Muscle of back (tissue), 11 donors: ENCODE results near the gene PITPNB. TPM values are rescaled to one million over a fixed set of nuclear protein-coding genes. Genes with fewer than 3 reads are reported as not detected.

Experiments
- DNase-seq, 3 donors: peaks; one replicate each; pipeline versions ENCODE4 v3.0.0 to v3.0.0-alpha.2; 2013
- polyA plus RNA-seq, 10 donors: library from polyadenylated mRNA; unstranded; fragments of 120-200 nt; gene quantifications; one replicate each; pipeline ENCODE4 v1.2.1, GENCODE V29; 2013; ENCODE audit not compliant: insufficient read length in 10 of 10

Gene PITPNB
- polyA plus RNA-seq, 10 donors: 36.6 to 53.6 (median 44.7) TPM

DNA sequence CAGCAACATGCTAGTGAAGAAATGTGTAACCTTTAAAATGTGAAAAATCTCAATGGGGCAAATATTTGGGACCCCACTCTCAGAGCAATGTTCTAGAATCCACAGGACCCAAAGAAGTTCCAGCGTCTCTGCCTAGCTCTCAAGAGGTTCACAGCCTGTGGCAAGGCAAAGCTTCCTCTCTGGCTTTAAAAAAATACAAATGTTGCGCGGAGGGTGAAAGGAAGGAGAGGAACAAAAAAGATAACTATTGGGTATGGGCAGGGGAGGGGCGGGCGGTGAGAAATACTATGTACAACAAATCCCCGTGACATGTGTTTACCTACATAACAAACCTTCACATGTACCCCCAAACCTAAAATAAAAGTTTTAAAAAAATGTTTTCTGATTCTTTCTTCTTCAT lies 53.6 kb downstream of the PITPNB start:
- DNase-seq: no peak

DNA sequence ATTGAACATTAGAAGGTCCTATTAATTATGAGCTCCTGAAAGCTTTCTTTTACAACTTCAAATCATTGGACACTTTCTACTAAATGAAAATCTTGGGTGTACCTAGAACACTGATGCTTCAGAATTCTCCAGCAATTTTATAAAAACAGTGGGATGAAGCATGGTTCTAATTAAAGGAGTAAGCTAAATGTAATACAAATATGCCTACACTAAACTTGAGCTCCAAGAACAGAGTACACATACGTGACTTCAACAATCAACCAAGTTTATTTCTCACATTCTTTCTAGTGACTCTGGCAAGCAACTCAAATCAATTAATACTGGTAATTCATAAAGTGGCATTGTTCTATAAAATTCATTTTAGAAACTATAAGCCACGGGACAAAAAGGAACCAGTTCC lies 55.5 kb downstream of the PITPNB start:
- DNase-seq: no peak

DNA sequence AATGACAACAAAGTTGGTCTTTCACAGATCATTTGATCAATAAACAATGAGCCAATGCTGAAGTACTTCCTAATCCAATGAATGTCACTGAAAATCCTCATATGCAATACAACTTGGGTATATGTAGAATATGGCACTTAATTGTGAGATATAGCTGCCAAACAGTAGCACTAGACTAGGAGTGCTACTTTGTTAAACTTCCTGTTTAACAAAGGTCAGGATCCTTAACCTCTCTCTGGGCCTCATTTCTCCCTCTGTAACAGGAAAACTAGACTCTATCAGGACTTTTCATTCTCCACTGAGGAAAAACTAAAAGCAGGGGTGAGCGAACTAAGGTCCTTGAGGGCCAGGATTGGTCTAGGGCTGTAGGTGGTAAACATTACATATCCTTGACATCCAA lies 56.1 kb downstream of the PITPNB start:
- no peak for DNase-seq

DNA sequence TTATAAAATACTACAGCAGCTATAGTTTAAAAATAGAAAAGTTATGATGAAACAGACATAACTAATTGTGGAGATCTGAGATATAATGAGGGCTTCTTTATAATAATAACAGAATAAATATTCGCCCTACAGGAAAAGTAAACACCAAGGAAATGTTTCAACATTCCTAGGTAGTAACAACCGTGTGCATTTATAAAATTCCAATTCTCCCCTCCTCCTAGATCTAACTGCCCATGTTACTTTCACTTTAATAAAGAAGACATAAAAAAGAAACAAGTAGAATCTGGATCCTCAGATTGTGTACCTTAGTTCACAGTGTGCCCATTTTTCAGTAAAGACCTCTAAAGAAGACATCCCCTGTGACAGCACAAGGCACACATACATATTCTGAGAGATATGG lies 59.7 kb downstream of the PITPNB start:
- DNase-seq: no peak

DNA sequence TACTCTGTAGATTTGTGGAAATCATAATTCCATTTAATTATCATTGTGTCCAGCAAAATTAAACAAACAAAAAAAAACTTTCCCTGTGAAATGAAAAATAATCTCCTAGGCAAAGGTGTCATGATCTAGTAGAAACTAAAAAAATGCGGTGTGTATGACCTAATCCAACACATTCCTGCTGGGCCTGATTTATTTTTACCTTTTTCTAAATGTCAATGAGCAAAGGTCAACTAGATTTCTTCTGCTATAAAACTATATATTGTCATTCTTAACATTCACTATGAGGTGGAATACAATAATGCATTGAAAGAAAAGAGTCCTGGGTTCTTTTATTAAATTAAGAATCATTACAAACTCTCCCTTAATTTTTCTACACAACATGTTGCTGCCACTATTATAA lies 60.4 kb downstream of the PITPNB start:
- no peak for DNase-seq

DNA sequence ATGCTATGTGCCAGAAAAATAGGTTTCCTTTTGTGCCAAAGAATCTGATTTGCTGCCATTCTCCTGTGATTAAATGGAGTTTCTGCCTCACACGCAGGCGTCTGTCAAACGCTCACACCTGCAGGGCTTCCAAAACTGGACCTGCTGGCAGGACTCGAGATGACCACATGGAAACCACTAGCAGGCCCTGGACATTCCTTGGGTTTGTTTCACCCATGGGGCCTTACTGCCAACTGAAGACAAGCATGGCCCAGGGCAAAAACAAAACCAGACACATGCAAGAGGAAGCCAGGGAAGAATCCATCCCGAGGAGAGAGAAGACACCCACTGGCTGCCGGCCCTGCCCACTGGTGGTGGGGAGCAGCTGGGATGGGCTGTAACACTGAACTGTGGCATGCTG lies 61.6 kb downstream of the PITPNB start:
- no peak for DNase-seq

DNA sequence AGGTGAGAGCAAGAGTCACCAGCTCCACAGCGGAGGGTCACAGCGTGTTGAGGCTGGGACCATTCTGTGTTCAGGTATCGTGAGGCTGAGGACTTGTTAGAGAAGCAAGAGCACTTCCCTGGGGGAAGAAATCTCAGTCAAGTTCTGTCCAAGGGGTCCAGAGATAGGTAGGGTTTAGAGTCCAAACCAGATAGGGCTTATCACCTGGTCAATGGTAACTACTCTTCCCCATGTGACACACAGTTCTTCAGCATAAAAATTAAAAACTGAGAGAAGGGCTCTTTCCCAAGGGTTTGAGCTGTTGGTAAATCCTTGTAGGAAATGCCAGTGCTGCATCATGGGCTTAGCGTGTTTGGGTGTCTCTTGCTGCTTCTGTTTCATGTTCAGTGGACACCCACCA lies 62.7 kb downstream of the PITPNB start:
- no peak for DNase-seq

DNA sequence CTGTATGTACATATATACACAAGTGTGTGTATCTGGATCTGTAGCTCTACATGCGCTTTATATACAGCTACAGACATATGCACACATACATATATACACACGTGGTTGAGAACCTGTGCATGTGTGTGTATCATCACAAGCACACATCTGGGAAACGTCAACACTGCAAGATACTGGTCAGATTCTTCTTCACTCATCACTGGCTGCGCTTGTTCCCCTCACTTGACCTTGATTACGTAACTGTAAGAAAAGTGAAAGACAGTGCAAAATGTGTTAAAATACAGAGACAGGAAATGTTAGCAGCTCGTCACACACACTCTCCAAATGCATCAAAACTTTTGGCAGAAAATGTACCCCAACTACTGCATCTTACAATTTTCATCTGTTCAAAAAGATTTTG lies 65.6 kb downstream of the PITPNB start:
- no peak for DNase-seq

DNA sequence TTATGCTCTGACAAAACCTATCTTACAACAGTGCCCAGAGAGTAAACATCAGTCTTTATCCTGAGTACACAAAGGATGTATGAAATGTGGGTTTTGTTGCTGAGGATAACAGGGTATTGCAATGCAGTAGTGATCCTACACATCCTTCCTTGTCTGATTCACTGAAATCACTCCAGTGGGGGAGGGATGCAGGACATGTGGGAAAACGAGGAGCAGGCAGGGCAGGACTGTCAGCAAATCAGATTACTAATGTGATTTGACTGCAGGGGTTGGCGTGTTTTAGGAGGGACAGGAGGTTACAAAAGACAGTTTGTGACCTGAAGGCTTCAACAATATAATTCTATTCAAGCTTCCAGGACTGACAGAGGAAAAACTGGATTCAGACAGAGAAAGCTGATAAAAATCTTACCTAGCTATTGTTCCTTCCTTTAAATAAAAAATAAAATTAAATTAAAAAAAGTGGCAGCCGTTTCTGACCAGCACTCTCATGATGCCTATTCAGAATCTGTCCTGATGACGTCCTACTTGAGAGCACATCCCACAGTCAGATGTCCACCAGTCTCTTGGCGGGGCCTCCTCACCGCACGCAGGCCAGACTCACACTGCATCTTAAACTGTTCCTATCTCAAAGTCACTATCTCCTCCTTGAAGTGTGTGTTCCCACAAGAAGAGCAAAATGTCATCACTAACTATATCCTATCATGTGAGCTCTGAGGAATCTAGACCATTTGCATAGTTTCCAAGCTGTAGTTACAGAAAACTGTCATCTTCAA lies 66.9 kb downstream of the PITPNB start:
- DNase-seq: no peak

DNA sequence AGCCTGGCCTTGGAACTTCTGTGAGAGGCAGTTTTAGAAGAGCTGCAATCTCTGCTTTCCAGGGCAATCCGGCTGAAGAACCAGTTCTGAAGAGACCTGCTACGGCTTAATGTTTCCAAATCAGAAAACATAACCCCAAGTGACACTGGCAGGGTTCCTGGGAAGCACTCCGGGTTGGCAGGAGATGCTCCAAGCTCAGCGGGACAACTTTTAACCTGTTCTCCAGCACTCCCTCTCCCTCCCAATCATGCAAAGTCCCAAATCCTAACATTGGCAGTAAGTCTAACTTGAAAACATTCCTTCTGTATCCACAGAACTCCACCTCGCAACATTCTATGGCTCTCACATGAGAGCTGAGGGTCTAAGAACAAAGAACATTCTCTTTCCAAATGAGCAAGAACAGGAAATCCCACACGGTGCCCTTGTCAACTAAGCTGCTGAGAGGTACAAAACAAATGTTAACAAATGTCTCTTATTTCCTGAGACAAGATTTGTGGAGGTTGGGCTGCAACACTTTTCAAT lies 69.0 kb downstream of the PITPNB start:
- peak in 2 of 3 donors; percentile 58 to 76 for DNase-seq

DNA sequence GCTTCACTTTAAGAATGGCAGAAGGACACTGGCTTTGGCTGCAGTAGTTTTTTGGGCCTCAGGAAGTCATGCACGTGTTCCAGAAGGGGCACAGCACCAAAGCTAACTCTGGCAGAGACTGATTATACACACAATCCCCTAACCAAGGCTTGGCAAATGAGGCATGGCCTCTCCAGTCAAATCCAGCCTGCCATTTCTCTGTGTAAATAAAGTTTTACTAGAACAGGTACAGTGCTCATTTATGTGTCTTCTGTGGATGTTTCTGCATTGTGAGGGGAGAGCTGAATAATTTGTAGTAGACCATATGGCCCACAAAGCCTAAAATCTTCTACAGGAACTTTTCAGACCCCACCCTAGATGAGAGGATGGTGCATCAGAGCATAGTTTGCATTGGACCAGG lies 71.1 kb downstream of the PITPNB start:
- no peak for DNase-seq

DNA sequence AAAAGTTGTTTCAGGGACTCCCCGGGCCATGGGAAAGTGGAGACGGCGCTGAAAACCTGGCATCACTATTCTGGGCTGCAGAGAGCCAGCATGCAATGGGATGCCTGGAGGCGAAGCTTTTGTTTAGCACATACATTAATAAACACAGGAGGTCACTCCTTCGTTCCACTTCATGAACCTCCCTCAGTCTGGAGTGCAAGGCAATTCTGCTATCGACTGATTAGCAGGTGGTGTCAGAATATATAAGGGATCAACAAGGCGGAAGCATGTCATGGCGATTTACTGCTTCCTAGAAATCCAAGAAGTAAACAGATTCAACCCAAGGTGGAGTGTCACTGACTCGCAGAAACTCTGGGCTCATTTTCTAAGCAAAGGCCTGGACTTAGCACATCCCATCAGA lies 72.1 kb downstream of the PITPNB start:
- DNase-seq: no peak

DNA sequence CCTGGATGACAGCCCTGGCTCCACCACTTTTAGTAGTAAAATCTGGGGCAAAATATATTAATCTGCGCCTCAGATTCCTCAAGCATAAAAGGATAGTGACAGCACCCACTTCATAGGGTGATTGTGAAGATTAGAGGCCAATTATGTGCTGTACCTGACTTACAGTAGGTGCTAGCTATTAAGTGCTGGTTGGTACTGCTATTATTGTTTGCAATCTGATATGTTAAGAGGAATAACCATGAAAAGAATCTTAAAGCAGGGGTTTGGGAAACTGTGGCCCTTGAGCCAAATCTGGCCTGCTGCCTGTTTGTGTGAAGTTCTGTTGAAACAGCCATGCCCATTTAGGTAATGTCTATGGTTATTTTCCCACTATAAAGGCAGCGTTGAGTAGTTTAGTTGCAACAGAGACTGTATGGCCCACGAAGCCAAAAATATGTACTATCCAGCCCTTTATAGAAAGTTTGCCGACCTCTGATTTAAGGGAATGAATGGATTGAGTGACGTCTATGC lies 72.8 kb downstream of the PITPNB start:
- no peak for DNase-seq

DNA sequence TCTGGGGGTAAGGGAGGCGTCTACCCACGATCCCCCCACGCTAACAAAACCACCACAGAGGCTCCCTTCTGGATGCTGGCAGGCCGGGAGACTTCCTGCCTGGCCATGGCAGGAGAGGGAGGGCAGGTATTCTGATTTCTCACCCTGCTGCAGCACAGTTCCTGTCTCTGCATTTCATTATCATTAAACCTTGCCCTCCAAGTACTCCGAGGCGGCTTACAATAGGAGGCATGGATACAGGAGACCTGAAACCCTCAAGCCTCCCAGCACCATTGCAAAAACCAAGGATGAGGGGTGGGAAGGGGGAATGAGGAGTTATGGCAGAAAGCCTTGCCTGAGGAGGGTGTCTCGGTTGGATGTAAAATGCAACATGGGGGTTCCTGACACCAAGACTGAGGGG lies 73.4 kb downstream of the PITPNB start:
- no peak for DNase-seq

DNA sequence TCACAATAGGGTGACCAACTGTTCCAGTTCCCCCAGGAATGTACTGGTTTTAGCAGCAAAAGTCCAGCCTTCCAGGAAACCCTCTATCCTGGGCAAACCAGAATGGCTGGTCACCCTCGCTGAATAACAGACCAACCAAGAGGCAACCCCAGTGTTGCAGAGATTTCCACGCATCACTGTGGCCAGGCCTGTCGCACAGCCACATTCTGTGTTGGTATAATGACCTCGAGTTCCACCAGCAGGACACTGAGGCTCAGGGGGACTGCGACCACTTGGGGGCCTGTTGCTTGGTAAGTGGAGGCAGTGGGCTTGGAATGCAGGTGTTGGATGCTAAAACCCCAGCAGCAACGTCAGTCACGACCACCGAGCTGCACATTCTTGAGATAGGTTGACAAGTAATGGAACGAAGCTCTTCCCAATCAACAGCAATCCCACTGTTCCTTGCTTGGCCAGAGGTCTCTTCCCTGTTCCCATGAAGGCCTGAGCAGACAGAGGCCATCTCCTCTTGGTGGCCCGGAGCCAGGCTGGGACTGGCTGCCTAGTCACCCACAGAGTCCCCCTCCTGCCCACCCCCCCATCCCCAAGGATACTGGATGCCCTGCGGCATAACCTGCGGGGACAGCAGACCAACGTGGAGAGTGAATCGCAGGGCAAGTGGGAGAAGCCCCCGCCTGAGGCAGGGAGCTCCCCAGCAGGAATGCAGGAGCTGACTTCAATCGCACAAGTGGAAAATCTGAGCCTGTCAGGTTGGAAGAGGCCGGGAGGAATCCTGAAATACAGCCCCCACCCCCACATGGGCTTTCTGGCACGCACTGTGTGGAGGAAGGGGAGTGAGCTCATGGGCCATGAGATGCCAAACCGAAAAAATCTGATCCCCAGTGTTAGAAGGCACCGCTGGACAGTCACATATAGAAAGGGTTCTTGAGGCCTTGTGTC lies 74.1 kb downstream of the PITPNB start:
- peak in 2 of 3 donors; percentile 76 to 86 for DNase-seq

DNA sequence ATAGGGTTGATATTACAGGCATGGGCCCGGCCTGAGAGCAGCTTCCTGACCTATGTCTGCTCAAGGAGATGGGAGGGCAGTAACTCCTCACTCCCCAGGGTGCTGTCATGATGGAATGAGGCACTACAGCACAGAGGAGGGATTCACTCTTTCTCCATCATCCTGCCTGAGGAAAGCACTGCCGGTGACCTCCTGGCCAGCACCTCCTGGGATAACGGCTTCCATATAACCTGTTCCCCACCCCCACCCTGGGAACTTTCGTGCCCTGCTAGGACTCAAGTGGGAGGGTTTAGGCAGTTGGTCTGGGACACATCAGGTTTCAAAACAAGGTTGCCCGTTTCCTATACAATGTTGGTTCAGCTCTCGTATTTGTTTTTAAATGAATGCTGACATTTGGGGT lies 74.8 kb downstream of the PITPNB start:
- DNase-seq: no peak

DNA sequence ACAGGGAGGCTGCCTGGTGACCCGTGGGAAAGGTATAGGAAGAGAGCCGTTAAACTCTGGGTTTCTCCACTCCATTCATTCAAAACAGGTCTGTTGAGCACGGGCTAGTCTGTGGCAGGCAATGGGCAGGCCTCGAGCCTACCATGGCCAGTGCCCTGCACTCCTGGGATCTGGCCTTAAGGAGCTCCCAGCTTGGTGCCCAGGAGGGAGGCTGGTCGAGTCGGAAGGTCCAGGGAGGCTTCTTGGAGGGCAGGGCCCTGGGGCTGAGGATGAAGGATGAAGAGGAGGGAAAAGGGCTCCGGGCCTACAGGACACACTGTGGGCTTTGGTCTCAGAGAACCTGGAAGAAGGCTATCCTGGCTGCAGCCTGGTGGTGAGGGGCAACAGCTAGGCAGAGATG lies 75.6 kb downstream of the PITPNB start:
- DNase-seq: no peak

DNA sequence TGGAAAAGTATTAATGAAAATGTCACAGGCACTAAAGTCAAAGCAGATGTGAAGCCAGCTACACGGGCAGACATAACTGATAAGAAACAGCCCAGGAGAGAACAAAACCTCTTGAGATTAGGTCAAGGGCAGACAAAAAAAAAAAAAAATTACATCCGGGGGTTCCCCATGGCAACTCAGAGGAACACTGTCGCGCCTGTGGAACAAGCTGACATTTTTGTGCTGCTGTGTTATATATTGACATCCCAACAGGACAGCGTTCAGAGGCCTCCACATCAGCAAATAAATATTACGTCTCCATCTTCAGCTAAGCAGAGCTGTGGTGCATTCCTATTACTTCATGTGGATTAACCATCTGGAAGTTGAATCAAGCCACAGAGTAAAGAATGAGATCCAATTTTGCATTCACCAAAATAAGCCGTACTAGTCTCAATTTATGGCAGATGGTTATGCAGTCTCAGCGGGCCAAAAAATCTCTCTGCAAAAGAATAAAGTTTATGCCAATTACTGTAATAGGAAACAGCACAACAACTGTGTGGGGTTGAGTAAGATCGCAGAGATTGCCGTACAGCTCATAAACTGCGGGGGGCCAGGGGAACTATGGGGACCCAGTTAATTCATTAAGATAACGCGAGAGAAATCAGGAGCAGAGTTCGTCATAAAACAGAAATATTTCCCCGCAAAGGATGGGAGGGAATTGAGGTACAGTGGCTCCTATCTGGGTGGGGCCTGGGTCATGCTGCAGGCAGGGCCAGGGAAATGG lies 76.2 kb downstream of the PITPNB start:
- DNase-seq: peak; percentile 59 to 86 (median 62)

DNA sequence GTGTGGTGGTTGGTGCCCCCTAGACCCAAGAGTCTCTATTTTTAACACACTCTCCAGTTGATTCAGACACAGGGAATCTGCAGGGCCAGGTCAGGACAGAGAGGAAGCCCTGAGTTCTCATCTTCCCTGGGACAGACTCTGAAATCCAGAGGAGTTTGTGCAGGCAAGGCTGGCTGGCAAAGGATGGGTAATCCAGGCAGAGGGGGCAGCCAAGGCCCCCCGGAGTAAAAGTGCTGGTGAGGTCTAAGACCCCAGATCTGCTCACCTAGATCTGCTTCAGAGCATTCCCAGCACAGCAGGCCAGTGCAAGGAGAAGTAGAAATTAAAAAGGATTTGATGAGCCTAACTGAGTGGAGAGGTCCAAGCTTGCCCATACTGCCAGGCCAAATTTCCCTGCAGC lies 76.9 kb downstream of the PITPNB start:
- no peak for DNase-seq

DNA sequence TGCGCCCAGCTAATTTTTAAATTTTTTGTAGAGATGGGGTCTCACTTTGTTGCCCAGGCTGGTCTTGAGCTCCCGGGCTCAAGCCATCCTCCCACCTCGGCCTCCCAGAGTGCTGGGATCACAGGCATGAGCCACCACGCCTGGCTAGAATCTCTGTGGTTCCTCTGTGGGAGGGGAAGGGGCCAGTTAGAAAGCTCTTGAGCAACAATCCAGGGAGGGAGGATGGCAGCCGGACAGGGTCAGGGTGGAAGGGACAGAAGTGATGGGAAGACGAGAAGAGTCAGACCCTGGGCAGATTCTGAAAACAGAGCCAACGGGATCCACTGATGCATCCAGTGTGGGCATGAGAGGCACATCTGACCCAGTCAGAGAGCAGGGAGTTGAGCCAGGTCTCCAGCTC lies 78.6 kb downstream of the PITPNB start:
- DNase-seq: no peak

DNA sequence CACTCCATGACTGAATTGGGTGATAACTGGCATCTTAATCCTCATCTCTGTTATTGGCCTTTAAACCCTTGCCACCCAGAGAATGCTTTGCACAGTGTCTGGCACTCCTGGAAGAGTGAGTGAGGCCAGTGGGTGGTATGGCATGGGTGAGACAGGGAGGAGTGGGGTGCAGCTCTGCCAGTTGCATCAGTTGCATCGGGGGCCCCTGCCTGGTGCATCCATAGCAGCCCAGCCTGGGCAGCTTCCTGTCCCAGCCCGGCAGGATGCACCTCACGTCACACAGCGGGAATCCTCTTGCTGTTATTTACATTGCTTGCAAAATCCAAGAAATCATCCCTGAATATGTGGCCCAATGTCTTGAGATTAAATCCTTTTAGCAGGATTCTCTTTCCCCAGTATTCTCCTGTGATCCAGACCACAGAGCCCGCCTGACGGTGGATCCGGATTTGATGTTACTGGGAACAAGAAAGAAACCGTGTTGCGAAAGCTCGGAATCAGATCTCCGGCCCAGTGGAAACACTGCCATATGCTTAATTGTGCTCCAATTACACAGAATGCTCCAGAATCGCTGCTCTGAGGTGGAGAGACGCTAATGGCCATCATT lies 79.9 kb downstream of the PITPNB start:
- no peak for DNase-seq
